22Rv1 (cell line): ENCODE data around the gene APLF.

ENCODE experiments used
- CTCF ChIP-seq: fragments of 450-650 bp; IDR thresholded peaks from 2 replicates; pipeline ENCODE4 v1.5.1; 2017; ENCODE audit warnings: mild to moderate bottlenecking
- ZFX ChIP-seq: fragments of 450-650 bp; IDR thresholded peaks from 2 replicates; pipeline ENCODE4 v1.6.1; 2017; ENCODE audit warnings: antibody characterized with exemption, borderline replicate concordance

- TF ChIP-seq CTCF (no peak), ZFX (no peak)
Measured at GRCh38 chr2:68428126-68428525, 39.3 kb upstream of the APLF start.
